PFSK-1 (cell line): Measurements from ENCODE around the gene SEMA3D.

Source experiments
- FOXP2 ChIP-seq: optimal IDR thresholded peaks from 2 replicates; pipeline ENCODE3; 2011; ENCODE audit warnings: borderline replicate concordance, control low read depth, inconsistent platforms; ENCODE audit not compliant: insufficient read depth; ENCODE audit errors: extremely low read length, extremely low read depth
- POLR2AphosphoS5 ChIP-seq: IDR thresholded peaks from 2 replicates; pipeline ENCODE4 v1.6.1; 2012; ENCODE audit warnings: low read depth, mild to moderate bottlenecking, control low read depth, low read length, moderate library complexity
- REST ChIP-seq, 2 experiments: IDR thresholded peaks; 2 replicates each; pipeline versions ENCODE4 v1.6.1 to v1.8.0; 2011 to 2012; ENCODE audit warnings: low read depth in 2 of 2, low read length in 2 of 2, control low read depth in 1 of 2, inconsistent platforms in 1 of 2, mild to moderate bottlenecking in 1 of 2, moderate library complexity in 1 of 2; ENCODE audit not compliant: insufficient read depth in 1 of 2
- SIN3A ChIP-seq: IDR thresholded peaks from 2 replicates; pipeline ENCODE4 v1.6.1; 2012; ENCODE audit warnings: mild to moderate bottlenecking, low read length, moderate library complexity, borderline replicate concordance; ENCODE audit not compliant: insufficient read depth
- TAF1 ChIP-seq: IDR thresholded peaks from 2 replicates; pipeline ENCODE4 v1.6.1; 2012; ENCODE audit warnings: low read length, control low read depth, borderline replicate concordance; ENCODE audit not compliant: insufficient read depth

The SEMA3D gene

GRCh38 chr7:85090919-85091564 is 95.8 kb downstream of the SEMA3D start:
- no peak for TF ChIP-seq POLR2AphosphoS5
- no peak for TF ChIP-seq REST (IDR thresholded peaks at IDR 0.05; ENCODE audit: insufficient read depth in 1 of 2, low read depth in 2 of 2, low read length in 2 of 2)
- TF ChIP-seq TAF1: no peak
- TF ChIP-seq SIN3A: no peak
- no peak for TF ChIP-seq FOXP2

DNA sequence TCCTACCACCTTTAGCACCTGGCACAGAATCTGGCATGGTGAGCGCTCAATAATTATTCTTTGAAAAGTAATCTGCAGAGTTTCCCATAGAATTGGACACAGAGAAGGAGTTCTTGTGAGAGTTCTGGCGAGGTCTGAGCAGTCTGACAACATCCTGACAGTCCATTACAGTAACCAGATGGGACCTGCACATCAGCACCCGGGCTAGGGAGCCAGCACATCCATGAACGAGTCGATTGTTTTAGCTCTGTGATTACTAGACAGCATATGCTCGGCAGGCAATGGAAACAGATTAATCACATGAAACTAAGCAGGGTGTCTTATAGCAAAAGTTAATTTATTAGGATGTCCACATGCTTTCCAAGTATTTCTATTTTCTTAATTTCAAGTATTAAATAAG is 96.7 kb downstream of the SEMA3D start:
- TF ChIP-seq POLR2AphosphoS5 (no peak), TAF1 (no peak), SIN3A (no peak), REST (IDR thresholded peaks at IDR 0.05; ENCODE audit: insufficient read depth in 1 of 2, low read depth in 2 of 2, low read length in 2 of 2) (no peak), FOXP2 (no peak)

DNA sequence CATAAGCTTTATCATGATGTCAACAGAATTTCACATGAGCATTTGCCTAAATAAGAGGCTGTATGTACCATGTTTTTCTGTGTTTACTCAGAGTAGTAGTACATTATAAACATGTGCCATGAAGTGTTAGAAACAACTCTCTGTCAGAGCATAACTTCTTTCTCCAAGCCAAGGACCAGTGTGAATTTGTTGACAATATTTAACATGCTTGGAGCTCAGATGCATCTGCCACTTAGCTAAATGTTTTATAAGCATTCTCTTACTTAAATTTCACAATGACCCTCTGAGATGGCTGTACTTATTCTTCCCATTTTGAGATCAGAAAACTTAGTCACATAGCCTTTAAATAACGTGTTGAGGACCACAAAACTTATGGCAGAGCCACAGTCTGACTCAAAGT is 105.0 kb downstream of the SEMA3D start:
- TF ChIP-seq POLR2AphosphoS5 (no peak), SIN3A (no peak), FOXP2 (no peak), REST (IDR thresholded peaks at IDR 0.05; ENCODE audit: insufficient read depth in 1 of 2, low read depth in 2 of 2, low read length in 2 of 2) (no peak), TAF1 (no peak)

DNA sequence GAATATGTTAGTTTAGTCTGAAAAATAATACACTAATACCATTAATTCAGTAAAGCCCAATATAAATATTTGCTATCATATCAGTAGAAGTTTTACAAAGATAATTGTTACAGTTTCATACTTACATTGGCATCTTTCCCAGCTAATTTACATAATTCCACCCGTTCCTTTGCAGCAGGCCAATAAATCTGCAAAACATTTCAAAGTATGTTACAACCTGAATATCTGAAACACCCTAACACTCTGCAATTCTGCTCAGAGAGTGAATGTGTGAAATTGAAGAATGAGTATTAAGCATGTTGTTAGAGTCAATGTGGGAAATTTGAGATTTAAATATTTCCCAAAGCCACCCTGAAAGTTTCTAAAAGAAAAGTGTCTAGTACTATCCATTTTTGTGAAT is 105.5 kb downstream of the SEMA3D start:
- TF ChIP-seq POLR2AphosphoS5 (no peak), SIN3A (no peak), FOXP2 (no peak), REST (IDR thresholded peaks at IDR 0.05; ENCODE audit: insufficient read depth in 1 of 2, low read depth in 2 of 2, low read length in 2 of 2) (no peak)

DNA sequence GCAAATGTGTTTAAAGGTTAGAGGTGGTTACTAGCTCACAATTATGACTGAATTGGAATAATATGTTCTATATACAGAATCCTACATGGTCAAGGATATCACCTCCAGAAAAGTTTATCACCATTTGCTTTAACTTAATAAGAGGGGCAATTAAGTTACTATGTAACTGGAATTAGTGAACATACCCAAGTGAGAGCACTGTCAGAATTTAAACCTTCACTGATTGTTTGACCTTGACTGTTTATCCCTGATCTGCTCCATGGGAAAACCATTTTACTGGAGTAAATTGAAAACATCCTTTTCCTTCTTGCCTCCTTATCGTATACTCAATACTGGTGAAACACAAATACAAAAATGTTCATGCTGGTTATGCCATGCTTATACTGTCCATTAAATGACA is 107.4 kb downstream of the SEMA3D start:
- TF ChIP-seq POLR2AphosphoS5 (no peak), SIN3A (no peak), TAF1 (no peak)

GRCh38 chr7:85078181-85078580 is 108.7 kb downstream of the SEMA3D start:
- TF ChIP-seq REST (IDR thresholded peaks at IDR 0.05; ENCODE audit: insufficient read depth in 1 of 2, low read depth in 2 of 2, low read length in 2 of 2) (no peak), POLR2AphosphoS5 (no peak), SIN3A (no peak), FOXP2 (no peak), TAF1 (no peak)
